GM19043 (cell line): ENCODE data around the gene C6orf15.

Experiments used
- ATAC-seq: cut with Tn5 transposase; IDR thresholded peaks from one replicate; pipeline ENCODE4 v1.9.1; 2021; ENCODE audit warnings: low read depth; ENCODE audit not compliant: unreplicated experiment

Gene C6orf15

GRCh38 chr6:31112478-31112877, at the start of gene C6orf15:
Gene C6orf15 (minus strand): TSS chr6:31112575. CDS start chr6:31112555, 20 bp downstream.
- no peak for ATAC-seq

GRCh38 chr6:31161216-31162126, 49.1 kb upstream of the C6orf15 start:
- no peak for ATAC-seq

- ATAC-seq: no peak
Measured at GRCh38 chr6:31158863-31159855, 46.8 kb upstream of the C6orf15 start.

GRCh38 chr6:31158140-31158862, 45.9 kb upstream of the C6orf15 start, which contains the start of gene TCF19:
Gene TCF19 (plus strand): TSS chr6:31158589. CDS start chr6:31159470, 881 bp downstream.
- peak; percentile 88 for ATAC-seq

- no peak for ATAC-seq
Measured at GRCh38 chr6:31157513-31158139, 45.3 kb upstream of the C6orf15 start, which contains the start of gene CCHCR1. Gene CCHCR1 (minus strand): TSS chr6:31157802. CDS start chr6:31157600, 202 bp downstream.

- ATAC-seq: no peak
Measured at GRCh38 chr6:31156641-31157040, 44.3 kb upstream of the C6orf15 start.

- no peak for ATAC-seq
Measured at GRCh38 chr6:31154436-31154835, 42.1 kb upstream of the C6orf15 start.

GRCh38 chr6:31152781-31153180, 40.4 kb upstream of the C6orf15 start:
- no peak for ATAC-seq

- ATAC-seq: no peak
Measured at GRCh38 chr6:31149827-31150447, 37.6 kb upstream of the C6orf15 start.

GRCh38 chr6:31145386-31145785, 33.0 kb upstream of the C6orf15 start:
- no peak for ATAC-seq

GRCh38 chr6:31144970-31145340, 32.6 kb upstream of the C6orf15 start:
- ATAC-seq: no peak

GRCh38 chr6:31144296-31144969, 32.1 kb upstream of the C6orf15 start:
- no peak for ATAC-seq

- ATAC-seq: no peak
Measured at GRCh38 chr6:31143148-31143547, 30.8 kb upstream of the C6orf15 start.

- no peak for ATAC-seq
Measured at GRCh38 chr6:31142361-31142761, 30.0 kb upstream of the C6orf15 start.

GRCh38 chr6:31140643-31141042, 28.3 kb upstream of the C6orf15 start:
- ATAC-seq: no peak

- ATAC-seq: no peak
Measured at GRCh38 chr6:31139599-31139998, 27.2 kb upstream of the C6orf15 start.

- no peak for ATAC-seq
Measured at GRCh38 chr6:31138982-31139381, 26.6 kb upstream of the C6orf15 start, which contains the start of gene PSORS1C2. Gene PSORS1C2 (minus strand): TSS chr6:31139066. CDS start chr6:31139026, 40 bp downstream.

GRCh38 chr6:31135710-31136109, 23.3 kb upstream of the C6orf15 start:
- ATAC-seq: no peak

- no peak for ATAC-seq
Measured at GRCh38 chr6:31132806-31133205, 20.4 kb upstream of the C6orf15 start.
